Amniotic epithelial cell (primary cell): Measurements from ENCODE around the gene SPAG17.

ENCODE experiments used
- DNase-seq: peaks from one replicate; pipeline ENCODE4 v3.0.0-alpha.2; 2010; ENCODE audit warnings: low read depth

SPAG17 gene

DNA sequence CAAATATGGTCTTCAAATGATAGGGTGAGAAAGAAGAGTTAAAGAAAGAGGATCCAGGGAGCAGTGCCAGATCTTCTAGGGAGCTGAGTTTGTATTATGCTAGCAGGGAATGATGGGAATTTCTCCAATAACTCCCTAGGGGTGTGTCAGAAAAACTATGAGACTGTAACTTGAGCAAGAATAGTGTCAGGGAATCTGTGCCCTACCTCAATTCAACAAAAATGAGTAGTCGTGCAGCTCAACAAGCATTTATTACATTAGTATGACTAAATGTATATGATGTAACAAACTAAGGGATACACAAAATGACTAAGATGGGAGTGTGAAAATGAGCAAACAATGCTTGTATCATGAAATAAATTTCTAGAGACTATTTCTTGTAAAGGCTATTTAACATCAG lies 24.2 kb downstream of the SPAG17 start:
- no peak for DNase-seq

DNA sequence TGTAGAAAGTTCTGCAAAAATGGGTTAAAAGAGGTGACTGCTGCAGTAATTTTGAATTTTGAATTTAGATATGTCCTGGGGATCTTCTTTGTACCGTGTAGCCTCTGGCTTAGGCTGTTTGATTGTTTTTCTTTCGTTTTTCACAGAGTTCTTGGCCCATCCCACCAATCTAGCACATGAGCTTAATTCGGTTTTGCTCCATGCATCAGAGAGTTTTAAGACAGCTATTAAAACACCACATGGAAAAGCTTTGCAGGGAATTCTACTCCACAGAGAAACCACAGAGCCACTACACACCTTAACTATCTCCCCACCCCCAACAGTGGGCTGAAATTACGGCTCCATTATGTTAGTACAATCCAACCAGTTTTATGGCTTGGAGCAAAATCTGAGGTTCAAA lies 25.5 kb downstream of the SPAG17 start:
- no peak for DNase-seq

DNA sequence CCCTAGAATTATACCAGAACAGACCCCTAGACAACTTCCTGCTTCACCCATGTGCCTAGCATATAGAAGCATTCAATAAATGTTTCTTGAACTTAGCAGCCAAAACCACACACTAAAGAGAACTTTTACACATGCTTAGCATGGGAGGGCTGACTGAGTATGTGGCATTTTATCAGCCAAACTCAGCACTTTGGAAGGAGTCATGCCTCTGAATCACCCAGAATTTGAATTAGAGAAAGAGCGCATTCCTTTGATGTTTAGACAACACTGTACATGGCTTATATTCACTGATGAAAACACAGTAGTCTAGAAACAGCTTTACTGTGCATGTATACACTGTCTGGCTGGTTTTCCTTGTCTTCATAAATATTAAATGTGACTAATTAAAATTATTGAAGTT lies 26.1 kb downstream of the SPAG17 start:
- DNase-seq = peak; percentile 45

DNA sequence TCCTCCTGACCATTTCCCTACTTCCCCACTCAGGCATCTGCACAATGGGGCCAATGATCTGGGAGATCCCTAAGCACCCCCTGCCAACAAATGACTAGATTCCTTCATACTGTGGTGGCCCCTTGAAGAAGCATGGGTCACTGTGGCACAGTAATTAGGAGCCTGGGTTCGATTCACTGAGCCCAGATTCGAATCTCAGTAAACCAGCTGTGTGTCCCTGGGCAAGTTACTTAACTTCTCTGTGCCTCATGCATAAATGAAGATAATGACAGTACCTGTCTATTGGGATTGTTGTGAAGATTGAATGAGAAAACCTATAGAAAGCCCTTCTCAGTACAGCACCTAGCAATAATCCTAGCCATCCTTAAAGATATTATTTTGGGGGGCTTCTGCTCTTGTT lies 27.5 kb downstream of the SPAG17 start:
- DNase-seq = no peak

DNA sequence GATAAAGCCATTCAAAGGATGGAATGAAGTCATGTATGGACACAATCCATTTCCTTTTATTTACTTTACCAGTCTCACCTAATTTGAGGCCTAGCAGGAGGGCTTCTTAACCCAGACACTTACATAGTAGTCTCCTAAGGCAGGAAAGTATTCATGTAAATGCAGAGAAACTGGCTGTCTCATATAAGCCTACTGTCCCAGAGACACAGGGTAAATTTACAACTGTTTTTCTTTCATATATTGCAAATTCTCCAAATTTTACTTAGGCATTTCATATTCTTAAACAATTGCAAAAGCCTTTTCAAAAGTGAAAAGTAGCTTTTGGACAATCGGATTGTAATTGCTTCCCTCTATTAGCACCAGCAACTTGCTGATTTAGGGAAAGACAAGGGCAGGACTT lies 29.9 kb downstream of the SPAG17 start:
- no peak for DNase-seq

DNA sequence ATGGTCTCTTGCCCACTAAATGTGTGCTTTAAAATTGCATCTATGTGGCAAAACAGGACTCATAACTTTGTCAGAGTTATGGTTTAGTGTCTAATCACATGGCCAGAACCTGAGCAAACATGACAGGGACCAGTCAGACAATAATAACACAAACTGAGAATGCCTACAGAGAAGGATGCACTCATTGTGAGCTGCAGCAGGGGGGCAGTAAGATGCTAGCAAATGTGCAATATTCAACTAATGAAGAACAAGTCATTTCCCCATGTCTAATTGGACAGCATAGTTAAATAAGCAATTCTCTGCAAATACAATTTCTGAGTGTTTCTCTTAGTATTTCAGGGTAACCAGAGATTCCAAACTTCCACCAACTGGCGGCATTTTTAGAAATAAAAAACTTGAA lies 30.8 kb downstream of the SPAG17 start:
- DNase-seq = no peak

DNA sequence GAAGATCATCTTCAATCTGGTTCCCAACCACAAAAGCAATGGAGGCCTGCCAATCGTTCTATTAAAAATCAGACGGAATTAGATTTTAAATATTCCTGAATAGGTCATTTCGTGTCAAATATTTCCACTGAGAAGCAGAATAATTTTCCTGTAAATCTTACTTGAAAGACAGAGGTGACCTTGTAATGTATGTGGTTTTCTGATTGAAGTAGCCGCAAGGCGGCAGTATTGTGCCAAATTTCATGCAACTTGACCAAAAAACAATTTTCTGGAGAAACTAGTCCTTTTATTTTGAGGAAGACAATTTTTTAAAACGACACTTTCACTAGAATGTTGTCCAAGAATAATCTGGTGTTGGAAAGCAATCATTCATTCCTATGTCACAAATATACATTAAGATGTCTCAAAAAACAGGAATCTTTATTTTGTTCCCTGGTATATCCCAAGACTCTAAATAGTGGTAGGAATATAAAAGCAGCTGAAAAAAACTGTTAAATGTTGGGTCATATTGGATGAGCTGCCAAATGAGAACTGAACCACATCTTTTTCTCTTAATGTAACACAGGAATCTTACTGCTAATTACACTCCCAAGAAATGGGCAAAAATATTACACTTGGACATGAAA lies 33.6 kb downstream of the SPAG17 start:
- DNase-seq = peak; percentile 46

DNA sequence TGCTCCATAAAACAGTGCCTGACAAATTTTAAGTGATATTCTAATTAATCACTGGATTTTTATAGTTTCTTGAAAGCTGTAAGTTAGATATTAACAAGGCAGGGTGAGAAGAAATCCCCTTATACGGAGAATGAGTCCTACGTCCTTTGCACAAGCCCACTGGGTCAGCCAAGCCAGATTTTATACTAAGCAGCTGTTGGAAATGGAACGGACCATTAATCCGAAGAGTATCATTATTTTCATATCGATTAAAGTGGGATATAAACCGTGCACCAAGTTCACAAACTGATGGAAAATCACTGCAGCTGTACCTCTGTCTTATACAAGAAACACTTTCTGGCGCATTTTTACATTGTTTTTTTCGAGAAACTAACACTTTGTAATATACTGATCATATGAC lies 35.2 kb downstream of the SPAG17 start:
- DNase-seq = no peak

DNA sequence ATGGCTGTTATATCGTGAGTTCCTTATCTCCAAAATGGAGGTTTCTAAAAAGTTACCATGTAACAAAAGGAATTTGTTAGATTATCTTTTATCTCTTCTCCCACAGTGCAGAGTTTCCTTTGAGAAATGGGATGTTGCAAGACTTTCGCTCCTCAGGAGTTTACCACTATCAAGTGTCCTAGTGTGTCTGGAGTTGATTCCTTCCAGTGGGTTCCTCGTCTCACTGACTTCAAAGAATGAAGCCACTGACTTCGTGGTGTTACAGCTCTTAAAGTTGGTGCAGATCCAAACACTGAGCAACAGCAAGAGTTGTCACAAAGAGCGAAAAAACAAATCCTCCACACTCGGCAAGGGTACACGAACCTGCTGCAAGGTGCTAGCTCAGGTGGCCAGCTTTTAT lies 37.0 kb downstream of the SPAG17 start:
- DNase-seq = peak; percentile 8

DNA sequence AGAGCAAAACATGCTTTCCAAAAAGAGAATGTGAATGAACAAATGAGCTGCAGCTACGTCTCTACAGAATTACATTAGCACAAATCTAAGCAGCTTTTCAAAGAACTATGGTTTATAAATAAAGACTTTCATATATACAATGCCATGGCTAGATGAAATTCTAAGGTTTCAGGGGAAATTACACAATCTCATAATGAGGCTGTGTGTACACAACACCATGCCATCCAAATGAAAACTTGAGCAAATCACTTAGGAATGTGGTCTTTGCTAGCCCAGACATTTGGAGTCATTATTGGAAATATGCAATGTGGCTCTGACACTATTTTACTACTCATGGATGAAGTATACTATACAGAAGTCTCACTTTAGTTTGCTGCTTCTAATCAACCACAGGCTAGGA lies 37.5 kb downstream of the SPAG17 start:
- peak; percentile 16 for DNase-seq

DNA sequence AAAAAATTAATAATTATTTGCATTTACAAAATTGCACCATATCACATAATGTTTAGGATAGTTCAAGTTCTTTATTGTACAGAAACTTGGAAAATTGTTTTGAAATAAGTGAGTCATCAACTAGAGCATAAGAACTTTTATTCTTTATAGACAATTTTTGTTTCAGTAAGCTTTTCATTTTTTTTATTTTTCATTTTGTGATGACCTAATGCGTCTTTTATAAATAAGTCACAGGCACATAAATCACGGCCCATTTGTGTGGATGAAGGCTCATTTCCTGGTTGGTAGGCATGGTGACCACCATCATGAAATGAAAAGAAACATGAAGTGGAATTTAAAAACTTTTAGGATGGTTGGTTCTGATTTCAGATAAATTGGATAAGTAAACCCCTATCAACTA lies 39.3 kb downstream of the SPAG17 start:
- no peak for DNase-seq

DNA sequence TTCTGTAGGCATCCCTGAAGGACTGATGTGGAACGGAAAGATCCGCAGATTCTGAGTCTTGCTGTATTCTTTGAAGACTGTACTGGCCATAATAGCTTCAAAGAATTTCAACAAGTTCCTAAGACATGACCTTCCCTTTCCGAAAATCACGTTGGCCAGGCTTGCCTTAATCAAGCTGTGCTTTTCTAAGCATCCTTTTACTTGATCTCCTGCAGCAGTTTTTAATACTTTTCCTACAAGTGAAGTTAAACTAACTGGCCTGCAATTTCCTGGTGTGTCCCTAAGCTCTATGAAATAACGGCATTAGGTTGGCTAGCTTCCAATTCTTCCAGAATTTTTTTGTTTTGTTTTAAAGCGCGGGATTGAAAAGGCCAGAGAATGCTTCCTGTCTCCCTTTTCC lies 40.3 kb downstream of the SPAG17 start:
- DNase-seq = no peak

DNA sequence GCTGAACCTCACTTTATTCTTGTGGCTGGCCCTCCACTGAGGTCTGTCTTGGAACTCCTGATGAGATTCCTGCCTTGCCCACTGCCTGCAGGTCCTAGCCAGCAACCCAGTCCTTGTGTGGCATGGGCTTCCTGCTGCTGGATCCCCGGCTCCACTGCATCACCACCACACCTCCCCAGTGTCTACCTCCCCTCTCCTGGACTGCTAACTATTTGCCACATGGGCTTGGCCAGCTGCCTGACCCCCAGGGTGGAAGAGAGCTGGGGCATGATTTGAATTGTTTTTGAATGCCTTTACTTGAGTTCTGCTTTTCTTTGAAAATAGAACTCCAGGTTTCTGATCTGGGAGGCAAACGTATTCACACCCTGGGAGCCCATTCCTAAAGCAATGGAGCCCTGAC lies 41.2 kb downstream of the SPAG17 start:
- no peak for DNase-seq

DNA sequence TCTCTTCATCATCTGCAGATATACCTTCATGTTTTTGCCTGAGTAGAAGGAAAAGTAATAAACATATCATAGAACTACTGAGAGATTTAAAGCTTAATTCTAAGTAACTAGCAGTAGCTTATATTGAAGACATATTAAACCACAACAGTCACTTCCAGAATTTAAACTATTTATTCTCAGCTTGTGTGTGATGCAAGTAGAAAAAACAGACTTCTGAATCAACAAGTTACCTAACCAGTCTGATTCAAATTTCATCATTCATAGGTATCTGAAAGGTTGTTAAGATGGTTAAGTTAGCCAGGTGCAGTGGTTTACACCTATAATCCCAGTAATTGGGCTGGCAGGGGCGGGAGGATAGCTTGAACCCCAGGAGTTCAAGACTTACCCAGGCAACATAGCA lies 41.9 kb downstream of the SPAG17 start:
- DNase-seq = no peak

DNA sequence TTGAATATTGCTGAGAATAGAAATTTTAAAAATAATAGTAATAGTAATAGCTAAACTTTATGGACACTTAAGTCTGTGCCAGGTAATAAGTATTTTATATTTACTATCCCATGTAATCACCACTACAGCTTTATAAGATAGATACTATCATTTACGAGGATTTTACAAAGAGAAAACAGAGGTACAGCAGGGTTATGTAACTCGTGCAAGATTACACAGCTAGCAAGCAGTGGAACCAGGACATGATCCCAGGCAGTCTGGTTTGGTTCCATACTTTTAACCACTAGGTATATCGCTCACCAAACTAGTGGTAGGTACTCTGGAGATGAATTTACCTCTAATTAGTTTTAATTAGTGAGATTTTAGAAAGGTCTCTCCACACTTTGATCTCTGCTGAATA lies 42.5 kb downstream of the SPAG17 start:
- DNase-seq = no peak

DNA sequence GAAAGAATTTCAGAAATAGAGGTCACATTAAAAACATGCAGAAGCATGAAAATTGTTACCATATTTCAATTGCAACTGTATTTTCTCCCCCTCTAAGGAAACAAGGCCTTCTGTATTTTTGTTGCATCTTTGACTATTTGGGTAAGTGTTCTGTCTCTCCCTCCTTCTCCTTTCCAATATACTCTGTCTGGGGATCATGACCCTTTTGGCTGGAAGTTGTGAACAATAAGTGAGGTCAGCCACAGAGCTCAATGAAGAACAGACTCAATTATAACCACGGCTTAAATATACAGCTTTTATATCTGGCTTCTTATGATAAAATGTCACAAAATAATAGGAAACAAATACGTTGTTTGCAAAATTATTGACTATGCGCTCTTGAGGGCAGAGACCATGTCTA lies 47.1 kb downstream of the SPAG17 start:
- DNase-seq = no peak

DNA sequence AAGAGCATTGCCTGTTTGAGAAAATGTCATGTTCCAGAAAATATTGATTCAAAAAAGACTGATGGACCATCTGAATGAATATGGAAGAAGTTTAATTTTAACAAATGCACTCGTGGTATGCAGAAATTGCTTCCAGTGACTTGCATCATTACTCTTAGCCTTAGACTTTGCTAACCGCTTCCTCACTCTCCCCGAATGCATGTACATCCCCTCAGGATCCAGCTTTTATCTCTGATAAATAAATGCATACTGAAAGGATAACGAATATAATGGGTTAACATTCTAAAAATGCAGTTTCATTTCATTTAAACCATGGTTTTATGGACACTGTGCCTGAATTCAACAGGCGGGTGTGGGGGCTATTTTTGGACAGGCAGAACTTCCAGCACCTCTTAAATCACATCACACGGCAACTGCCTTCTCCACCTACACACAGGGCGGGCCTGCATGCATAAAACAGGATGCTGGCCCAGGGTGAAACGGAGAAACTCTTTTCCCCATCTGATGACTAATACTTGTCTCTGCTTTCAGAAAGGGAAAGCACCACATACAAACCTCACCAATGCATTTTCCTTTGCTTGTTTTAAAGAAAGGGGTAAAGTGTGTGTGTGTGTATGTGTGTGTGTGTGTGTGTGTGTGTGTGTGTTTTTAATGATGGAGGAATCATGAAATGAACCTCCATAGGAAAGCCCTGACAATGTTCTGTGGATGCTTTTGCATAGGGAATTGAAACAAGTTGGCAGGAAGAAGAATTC lies 48.7 kb downstream of the SPAG17 start:
- DNase-seq = peak; percentile 1

DNA sequence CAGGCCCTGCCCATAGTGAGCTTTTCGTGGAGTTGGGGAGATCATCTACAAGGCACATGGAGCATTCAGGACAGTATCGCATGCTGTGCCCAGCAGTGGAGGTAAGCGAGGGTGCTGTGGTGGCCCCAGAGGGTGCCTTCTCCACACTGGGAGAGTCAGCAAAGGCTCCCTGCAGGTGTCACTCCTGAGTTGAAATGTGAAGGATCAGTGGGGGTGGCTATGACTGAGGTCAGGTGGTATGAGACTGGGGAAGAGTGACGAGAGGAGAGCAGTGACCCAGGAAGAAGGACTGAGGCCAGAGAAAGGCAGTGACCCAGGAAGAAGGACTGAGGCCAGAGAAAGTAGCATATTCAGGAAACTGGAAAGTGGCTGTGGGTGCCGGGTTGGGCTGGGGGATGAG lies 53.0 kb downstream of the SPAG17 start:
- DNase-seq = no peak

DNA sequence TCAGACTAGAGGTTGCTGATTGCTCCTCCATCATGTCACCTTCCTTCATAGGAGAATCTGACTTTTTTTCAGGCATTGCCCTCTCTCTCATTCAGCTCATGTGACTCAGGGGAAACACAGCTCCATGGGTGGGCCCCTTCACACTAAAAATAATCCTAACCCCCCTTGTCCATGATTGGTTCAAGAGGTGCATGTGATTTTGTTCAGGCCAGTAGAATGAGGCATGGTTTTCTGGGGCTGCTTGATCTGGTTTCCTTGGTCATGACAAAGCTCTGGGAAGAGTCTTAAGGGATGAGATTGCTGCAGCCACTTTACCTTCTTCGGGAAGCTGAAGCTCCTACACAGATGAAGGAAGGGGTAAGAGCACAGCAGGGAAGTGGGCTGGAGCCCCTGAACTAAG lies 56.3 kb downstream of the SPAG17 start:
- no peak for DNase-seq

DNA sequence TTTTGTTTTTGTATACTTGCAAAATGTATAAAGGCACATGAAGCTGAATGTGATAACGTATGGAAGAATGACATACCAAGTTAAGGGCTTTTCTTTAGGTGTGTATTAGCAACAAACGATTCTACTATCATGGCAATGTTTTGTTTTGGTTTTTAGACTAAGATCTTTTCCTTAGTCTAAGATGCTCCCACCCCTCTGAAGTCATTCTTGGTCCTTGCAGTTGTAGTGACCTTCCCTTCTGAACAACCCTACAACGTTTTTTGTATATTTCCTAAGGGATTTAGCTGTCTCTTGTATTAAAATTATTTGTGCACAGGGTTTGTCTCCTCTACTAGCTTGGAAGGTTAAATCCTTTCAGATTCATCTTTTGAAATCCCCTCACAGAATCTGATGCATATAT lies 61.0 kb downstream of the SPAG17 start:
- no peak for DNase-seq

DNA sequence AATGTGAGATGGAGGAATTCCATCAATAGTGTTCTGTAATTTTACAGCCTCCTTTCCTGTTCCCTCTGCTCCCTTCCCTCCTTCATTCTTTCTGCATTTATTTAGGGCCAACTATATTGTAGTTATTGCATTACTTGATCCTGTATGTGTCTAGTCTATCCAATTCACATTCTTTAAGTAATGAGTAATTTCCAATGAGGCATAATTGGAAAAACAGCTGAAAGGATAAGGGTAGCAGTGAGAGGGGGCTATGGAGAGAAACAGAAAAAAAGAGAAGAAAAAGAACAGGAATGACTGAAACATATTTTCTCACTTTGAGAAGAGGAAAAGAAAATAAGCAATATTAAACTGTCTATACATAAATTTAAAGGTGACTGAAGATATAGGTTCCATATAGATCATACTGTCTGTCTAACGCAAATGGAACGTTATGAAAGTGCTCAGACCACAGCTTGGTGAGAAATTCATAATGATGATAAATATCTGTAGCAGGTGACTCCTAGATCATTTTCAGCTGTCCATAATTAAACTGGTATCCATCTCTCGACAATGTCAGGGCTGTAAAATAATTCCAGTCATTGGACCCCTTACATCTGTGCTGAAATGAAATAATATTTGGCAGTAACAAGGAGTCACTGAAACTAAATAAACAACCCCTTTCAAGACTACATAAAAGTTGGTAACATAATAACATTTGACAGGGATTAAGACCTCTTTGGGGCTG lies 61.8 kb downstream of the SPAG17 start:
- no peak for DNase-seq

DNA sequence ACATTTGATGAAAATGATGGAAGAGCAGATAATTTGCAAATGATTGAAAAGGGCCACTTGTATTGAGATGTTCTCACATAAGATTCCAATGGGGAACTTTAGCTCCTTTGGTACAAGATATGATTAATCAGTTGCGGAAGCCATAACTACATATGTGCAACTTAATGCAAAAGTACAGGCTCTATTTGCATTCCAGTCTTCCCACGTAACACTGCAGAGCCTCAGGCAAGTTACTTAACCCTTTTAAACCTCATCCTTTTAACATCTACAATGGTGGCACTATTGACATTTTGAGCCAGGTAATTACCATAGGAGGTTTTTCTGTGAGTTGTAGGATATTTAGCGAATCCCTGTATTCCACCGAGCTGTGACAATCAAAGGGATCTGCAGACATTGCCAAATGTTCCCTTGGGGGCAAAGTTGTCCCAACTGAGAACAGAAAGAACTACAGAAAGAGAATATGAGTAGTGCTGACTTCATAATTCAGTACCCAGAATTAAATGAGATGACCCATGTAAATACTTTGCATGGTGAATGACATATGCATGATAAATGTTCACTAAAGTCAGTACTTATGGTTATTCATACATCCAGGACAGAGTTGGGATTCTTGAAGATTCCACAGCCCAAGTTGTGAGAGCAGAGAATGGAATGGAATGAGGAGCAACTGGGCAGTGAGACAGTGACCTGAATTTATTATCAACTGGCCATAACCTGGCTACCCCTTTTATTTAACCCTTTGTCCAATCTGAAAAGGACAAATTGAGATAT lies 62.6 kb downstream of the SPAG17 start:
- no peak for DNase-seq
